RWPE2 (cell line): ENCODE data around the gene TTLL5.

ENCODE experiments used
- ATAC-seq: fragments of 200-7000 bp; cut with Tn5 transposase; 3 replicates; pipeline ENCODE4 v1.9.1; 2021; ENCODE audit warnings: low read depth
- DNase-seq: peaks from one replicate; pipeline ENCODE4 v3.0.0-alpha.2; 2020; ENCODE audit warnings: low spot score
- H3K27ac ChIP-seq: fragments of 450-650 bp; 2 replicates; pipeline ENCODE4 v1.5.1; 2017; ENCODE audit warnings: mild to moderate bottlenecking; ENCODE audit not compliant: poor library complexity, severe bottlenecking
- H3K27me3 ChIP-seq: fragments of 250-450 bp; sonication (Bioruptor Pico); 2 replicates; pipeline ENCODE4 v1.5.1; 2021; ENCODE audit warnings: mild to moderate bottlenecking, moderate library complexity; ENCODE audit not compliant: insufficient read depth, poor library complexity, severe bottlenecking
- H3K36me3 ChIP-seq: fragments of 250-450 bp; sonication (Bioruptor Pico); 2 replicates; pipeline ENCODE4 v1.5.1; 2020; ENCODE audit warnings: low read depth, mild to moderate bottlenecking, moderate library complexity
- H3K4me1 ChIP-seq: fragments of 250-450 bp; sonication (Bioruptor Pico); 2 replicates; pipeline ENCODE4 v1.5.1; 2021; ENCODE audit warnings: mild to moderate bottlenecking, moderate library complexity; ENCODE audit not compliant: insufficient read depth, poor library complexity, severe bottlenecking
- H3K4me3 ChIP-seq: fragments of 250-450 bp; sonication (Bioruptor Pico); 2 replicates; pipeline ENCODE4 v1.5.1; 2021; ENCODE audit warnings: mild to moderate bottlenecking, moderate library complexity; ENCODE audit not compliant: severe bottlenecking
- H3K9me3 ChIP-seq: fragments of 250-450 bp; sonication (Bioruptor Pico); 2 replicates; pipeline ENCODE4 v1.5.1; 2021; ENCODE audit warnings: mild to moderate bottlenecking, moderate library complexity; ENCODE audit not compliant: severe bottlenecking
- CTCF ChIP-seq: fragments of 450-650 bp; IDR thresholded peaks from one replicate; pipeline ENCODE4 v1.5.1; 2017; ENCODE audit warnings: mild to moderate bottlenecking, moderate library complexity; ENCODE audit not compliant: poor library complexity, severe bottlenecking

The TTLL5 gene

GRCh38 chr14:75649337-75649736 is 11.7 kb upstream of the TTLL5 start:
- peak overlapping the region; percentile 62 for H3K27ac ChIP-seq
- H3K36me3 ChIP-seq: peaks cover 52% of the 10 kb centered on the region
- H3K4me3 ChIP-seq: no peak overlapping the region
- no peaks in the 10 kb centered on the region for H3K27me3 ChIP-seq
- peaks cover 25% of the 10 kb centered on the region for H3K4me1 ChIP-seq
- DNase-seq: no peak
- ATAC-seq: no peak
- no peaks in the 10 kb centered on the region for H3K9me3 ChIP-seq
- no peak for TF ChIP-seq CTCF

- no peak for TF ChIP-seq CTCF
- no peak for DNase-seq
- H3K4me1 ChIP-seq: peaks cover 25% of the 10 kb centered on the region
- H3K27ac ChIP-seq: no peak overlapping the region
- no peak for ATAC-seq
- no peak overlapping the region for H3K4me3 ChIP-seq
- peaks cover 57% of the 10 kb centered on the region for H3K36me3 ChIP-seq
- no peaks in the 10 kb centered on the region for H3K9me3 ChIP-seq
- H3K27me3 ChIP-seq: no peaks in the 10 kb centered on the region
Observed at GRCh38 chr14:75649773-75650172, 11.3 kb upstream of the TTLL5 start.

GRCh38 chr14:75650253-75651058 is 10.6 kb upstream of the TTLL5 start:
- H3K36me3 ChIP-seq: peaks cover 64% of the 10 kb centered on the region
- H3K4me1 ChIP-seq: peaks cover 25% of the 10 kb centered on the region
- no peaks in the 10 kb centered on the region for H3K9me3 ChIP-seq
- no peak overlapping the region for H3K4me3 ChIP-seq
- H3K27ac ChIP-seq: no peak overlapping the region
- TF ChIP-seq CTCF: no peak
- ATAC-seq (no peak), DNase-seq (no peak)
- no peaks in the 10 kb centered on the region for H3K27me3 ChIP-seq

- no peak overlapping the region for H3K4me3 ChIP-seq
- H3K36me3 ChIP-seq: peaks cover 93% of the 10 kb centered on the region
- no peak for TF ChIP-seq CTCF
- no peak overlapping the region for H3K27ac ChIP-seq
- DNase-seq (no peak), ATAC-seq (no peak)
- no peaks in the 10 kb centered on the region for H3K9me3 ChIP-seq
- H3K27me3 ChIP-seq: no peaks in the 10 kb centered on the region
- H3K4me1 ChIP-seq: peaks cover 6% of the 10 kb centered on the region
Observed at GRCh38 chr14:75653563-75653962, 7.5 kb upstream of the TTLL5 start.

GRCh38 chr14:75654127-75654732 is 6.8 kb upstream of the TTLL5 start:
- peaks cover 3% of the 10 kb centered on the region for H3K4me1 ChIP-seq
- ATAC-seq (peak; percentile 94), DNase-seq (no peak)
- H3K4me3 ChIP-seq: no peak overlapping the region
- no peaks in the 10 kb centered on the region for H3K9me3 ChIP-seq
- peaks cover 95% of the 10 kb centered on the region for H3K36me3 ChIP-seq
- no peak overlapping the region for H3K27ac ChIP-seq
- H3K27me3 ChIP-seq: no peaks in the 10 kb centered on the region
- peak; percentile 99 for TF ChIP-seq CTCF
